Measurements from ENCODE around the gene PRKCG.

- TF ChIP-seq CTCF (conservative IDR thresholded peaks at IDR 0.05; ENCODE audit: low read depth, low read length) (no peak), EZH2 (IDR thresholded peaks at IDR 0.05; ENCODE audit: borderline replicate concordance, low read depth, low read length, poor library complexity, severe bottlenecking) (no peak)
Observed at GRCh38 chr19:53905787-53906186, 23.8 kb downstream of the PRKCG start.
